Measurements from ENCODE around the gene CHCHD5. TPM values are rescaled to one million over a fixed set of nuclear protein-coding genes. Genes with fewer than 3 reads are reported as not detected.

Gene CHCHD5
- total RNA-seq, 1 experiment from 2014 or later = 33.2 TPM

DNA sequence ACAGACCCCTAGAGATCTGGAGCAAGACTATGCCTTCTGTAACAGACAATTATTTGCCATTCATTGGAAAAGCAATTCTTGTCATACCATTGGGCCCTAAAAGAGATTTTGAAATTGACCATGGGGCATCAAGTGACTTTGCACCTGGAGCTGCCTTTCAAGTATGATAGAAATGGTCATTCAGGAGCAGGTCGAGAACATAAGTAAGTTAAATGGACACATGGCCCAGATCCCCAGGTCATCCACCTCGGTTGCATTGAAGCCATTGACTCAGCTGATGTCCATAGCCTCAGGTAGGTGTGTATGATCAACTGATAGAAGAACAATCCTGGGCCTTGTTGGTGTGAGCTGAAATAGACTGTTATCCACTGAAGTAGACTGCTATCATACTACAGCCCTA is 19.3 kb downstream of the CHCHD5 start (continued):
- TF ChIP-seq SMAD3 (CRISPR knock-in tag; IDR thresholded peaks at IDR 0.05; ENCODE audit: borderline replicate concordance) = no peak

DNA sequence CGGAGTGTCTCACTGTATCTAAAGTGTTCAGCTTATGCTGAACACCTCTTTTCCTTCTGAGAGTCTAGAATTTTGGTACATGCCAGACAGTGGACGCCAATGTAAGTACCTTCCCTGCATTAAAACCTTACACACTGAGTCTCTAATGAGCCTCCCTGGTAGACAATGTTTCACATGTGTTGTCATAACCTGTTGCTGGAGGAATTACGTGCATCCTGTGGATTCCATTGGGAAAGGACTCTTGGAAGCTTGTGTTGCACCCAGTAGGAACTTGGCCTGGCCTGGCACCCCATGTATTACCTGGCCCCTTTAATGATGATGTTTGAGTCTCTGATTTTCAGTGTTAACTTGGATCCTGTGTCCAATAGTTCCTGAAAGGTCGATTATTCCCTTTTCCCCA is 20.5 kb downstream of the CHCHD5 start:
- peaks cover 6% of the 10 kb centered on the region for H3K9me3 Mint-ChIP-seq
- ChIA-PET POLR2A (no interaction called here), CTCF (interaction anchor here (0.8 to 2.9 kb wide), 2 partner anchors 40 to 86 kb away, joined by 3 to 11 read pairs; partner anchors contain the start of gene SLC20A1)
- TF ChIP-seq, protein P1, sequence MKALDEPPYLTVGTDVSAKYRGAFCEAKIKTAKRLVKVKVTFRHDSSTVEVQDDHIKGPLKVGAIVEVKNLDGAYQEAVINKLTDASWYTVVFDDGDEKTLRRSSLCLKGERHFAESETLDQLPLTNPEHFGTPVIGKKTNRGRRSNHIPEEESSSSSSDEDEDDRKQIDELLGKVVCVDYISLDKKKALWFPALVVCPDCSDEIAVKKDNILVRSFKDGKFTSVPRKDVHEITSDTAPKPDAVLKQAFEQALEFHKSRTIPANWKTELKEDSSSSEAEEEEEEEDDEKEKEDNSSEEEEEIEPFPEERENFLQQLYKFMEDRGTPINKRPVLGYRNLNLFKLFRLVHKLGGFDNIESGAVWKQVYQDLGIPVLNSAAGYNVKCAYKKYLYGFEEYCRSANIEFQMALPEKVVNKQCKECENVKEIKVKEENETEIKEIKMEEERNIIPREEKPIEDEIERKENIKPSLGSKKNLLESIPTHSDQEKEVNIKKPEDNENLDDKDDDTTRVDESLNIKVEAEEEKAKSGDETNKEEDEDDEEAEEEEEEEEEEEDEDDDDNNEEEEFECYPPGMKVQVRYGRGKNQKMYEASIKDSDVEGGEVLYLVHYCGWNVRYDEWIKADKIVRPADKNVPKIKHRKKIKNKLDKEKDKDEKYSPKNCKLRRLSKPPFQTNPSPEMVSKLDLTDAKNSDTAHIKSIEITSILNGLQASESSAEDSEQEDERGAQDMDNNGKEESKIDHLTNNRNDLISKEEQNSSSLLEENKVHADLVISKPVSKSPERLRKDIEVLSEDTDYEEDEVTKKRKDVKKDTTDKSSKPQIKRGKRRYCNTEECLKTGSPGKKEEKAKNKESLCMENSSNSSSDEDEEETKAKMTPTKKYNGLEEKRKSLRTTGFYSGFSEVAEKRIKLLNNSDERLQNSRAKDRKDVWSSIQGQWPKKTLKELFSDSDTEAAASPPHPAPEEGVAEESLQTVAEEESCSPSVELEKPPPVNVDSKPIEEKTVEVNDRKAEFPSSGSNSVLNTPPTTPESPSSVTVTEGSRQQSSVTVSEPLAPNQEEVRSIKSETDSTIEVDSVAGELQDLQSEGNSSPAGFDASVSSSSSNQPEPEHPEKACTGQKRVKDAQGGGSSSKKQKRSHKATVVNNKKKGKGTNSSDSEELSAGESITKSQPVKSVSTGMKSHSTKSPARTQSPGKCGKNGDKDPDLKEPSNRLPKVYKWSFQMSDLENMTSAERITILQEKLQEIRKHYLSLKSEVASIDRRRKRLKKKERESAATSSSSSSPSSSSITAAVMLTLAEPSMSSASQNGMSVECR (CRISPR knock-in tag; IDR thresholded peaks at IDR 0.05; ENCODE audit: borderline replicate concordance) = no peak
- TF ChIP-seq, protein P2, sequence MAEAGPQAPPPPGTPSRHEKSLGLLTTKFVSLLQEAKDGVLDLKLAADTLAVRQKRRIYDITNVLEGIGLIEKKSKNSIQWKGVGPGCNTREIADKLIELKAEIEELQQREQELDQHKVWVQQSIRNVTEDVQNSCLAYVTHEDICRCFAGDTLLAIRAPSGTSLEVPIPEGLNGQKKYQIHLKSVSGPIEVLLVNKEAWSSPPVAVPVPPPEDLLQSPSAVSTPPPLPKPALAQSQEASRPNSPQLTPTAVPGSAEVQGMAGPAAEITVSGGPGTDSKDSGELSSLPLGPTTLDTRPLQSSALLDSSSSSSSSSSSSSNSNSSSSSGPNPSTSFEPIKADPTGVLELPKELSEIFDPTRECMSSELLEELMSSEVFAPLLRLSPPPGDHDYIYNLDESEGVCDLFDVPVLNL (CRISPR knock-in tag; IDR thresholded peaks at IDR 0.05; ENCODE audit: borderline replicate concordance, low read depth) = no peak
- no peak for TF ChIP-seq NR3C1 (CRISPR knock-in tag; conservative IDR thresholded peaks at IDR 0.05; ENCODE audit: low read depth)
- TF ChIP-seq, protein P3, sequence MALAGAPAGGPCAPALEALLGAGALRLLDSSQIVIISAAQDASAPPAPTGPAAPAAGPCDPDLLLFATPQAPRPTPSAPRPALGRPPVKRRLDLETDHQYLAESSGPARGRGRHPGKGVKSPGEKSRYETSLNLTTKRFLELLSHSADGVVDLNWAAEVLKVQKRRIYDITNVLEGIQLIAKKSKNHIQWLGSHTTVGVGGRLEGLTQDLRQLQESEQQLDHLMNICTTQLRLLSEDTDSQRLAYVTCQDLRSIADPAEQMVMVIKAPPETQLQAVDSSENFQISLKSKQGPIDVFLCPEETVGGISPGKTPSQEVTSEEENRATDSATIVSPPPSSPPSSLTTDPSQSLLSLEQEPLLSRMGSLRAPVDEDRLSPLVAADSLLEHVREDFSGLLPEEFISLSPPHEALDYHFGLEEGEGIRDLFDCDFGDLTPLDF (CRISPR knock-in tag; IDR thresholded peaks at IDR 0.05) = no peak
- TF ChIP-seq ZNF671 (CRISPR knock-in tag; IDR thresholded peaks at IDR 0.05) = no peak
- H3K36me3 Mint-ChIP-seq = no peaks in the 10 kb centered on the region
- ATAC-seq (no peak), DNase-seq (ENCODE audit: low spot score) (no peak)
- no peak overlapping the region for H3K27ac Mint-ChIP-seq
- no peak overlapping the region for H3K4me3 Mint-ChIP-seq
- peaks cover under 1% of the 10 kb centered on the region; the same call in 1 of the 2 replicates for H3K27me3 Mint-ChIP-seq (ENCODE audit: low read depth)
- peaks cover 2% of the 10 kb centered on the region; the same call in 1 of the 2 replicates for H3K4me1 Mint-ChIP-seq

DNA sequence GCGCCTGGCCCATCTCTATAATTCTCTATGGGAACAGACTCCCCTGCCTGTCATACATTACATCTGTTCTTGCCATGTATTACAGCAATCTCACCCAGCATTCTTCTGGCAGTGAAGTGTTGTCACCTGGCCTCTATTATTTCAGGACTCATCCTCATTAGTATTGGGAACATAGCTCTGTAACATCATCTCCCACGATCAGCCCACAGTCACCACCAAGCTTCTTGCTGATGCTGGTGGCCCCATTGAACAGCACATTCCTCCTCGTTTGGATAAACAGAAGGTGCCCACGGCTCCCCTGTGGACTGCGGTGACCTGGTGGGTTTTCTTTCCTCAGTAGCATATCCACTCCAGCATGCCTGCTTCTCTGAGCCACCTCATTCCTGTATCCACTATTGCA is 21.5 kb downstream of the CHCHD5 start:
- ATAC-seq (no peak), DNase-seq (ENCODE audit: low spot score) (no peak)
- no peak overlapping the region for H3K4me3 Mint-ChIP-seq
- H3K4me1 Mint-ChIP-seq = no peaks in the 10 kb centered on the region
- POLR2A ChIA-PET = interaction anchor here (0.8 kb wide), 1 partner anchor 39 kb away, joined by 3 read pairs; the partner anchor contains the start of gene SLC20A1
- CTCF ChIA-PET = interaction anchor here (1.4 to 2.9 kb wide), 3 partner anchors 39 to 336 kb away, joined by 5 to 12 read pairs (median 11); partner anchors contain the start of gene SLC20A1
- no peaks in the 10 kb centered on the region for H3K36me3 Mint-ChIP-seq
- H3K27ac Mint-ChIP-seq = no peak overlapping the region
- peaks cover 11% of the 10 kb centered on the region for H3K9me3 Mint-ChIP-seq
- H3K27me3 Mint-ChIP-seq (ENCODE audit: low read depth) = peaks cover 9% of the 10 kb centered on the region; the same call in 1 of the 2 replicates
- TF ChIP-seq, protein P4, sequence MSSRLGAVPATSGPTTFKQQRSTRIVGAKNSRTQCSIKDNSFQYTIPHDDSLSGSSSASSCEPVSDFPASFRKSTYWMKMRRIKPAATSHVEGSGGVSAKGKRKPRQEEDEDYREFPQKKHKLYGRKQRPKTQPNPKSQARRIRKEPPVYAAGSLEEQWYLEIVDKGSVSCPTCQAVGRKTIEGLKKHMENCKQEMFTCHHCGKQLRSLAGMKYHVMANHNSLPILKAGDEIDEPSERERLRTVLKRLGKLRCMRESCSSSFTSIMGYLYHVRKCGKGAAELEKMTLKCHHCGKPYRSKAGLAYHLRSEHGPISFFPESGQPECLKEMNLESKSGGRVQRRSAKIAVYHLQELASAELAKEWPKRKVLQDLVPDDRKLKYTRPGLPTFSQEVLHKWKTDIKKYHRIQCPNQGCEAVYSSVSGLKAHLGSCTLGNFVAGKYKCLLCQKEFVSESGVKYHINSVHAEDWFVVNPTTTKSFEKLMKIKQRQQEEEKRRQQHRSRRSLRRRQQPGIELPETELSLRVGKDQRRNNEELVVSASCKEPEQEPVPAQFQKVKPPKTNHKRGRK (CRISPR knock-in tag; IDR thresholded peaks at IDR 0.05; ENCODE audit: borderline replicate concordance) = no peak
- TF ChIP-seq, protein P5, sequence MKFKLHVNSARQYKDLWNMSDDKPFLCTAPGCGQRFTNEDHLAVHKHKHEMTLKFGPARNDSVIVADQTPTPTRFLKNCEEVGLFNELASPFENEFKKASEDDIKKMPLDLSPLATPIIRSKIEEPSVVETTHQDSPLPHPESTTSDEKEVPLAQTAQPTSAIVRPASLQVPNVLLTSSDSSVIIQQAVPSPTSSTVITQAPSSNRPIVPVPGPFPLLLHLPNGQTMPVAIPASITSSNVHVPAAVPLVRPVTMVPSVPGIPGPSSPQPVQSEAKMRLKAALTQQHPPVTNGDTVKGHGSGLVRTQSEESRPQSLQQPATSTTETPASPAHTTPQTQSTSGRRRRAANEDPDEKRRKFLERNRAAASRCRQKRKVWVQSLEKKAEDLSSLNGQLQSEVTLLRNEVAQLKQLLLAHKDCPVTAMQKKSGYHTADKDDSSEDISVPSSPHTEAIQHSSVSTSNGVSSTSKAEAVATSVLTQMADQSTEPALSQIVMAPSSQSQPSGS (CRISPR knock-in tag; IDR thresholded peaks at IDR 0.05; ENCODE audit: borderline replicate concordance, low read depth) = no peak
- no peak for TF ChIP-seq TP53 (CRISPR knock-in tag; IDR thresholded peaks at IDR 0.05)
- TF ChIP-seq SP1 (CRISPR knock-in tag; conservative IDR thresholded peaks at IDR 0.05) = no peak
- TF ChIP-seq SMAD3 (CRISPR knock-in tag; IDR thresholded peaks at IDR 0.05; ENCODE audit: borderline replicate concordance) = no peak
- TF ChIP-seq, protein P6, sequence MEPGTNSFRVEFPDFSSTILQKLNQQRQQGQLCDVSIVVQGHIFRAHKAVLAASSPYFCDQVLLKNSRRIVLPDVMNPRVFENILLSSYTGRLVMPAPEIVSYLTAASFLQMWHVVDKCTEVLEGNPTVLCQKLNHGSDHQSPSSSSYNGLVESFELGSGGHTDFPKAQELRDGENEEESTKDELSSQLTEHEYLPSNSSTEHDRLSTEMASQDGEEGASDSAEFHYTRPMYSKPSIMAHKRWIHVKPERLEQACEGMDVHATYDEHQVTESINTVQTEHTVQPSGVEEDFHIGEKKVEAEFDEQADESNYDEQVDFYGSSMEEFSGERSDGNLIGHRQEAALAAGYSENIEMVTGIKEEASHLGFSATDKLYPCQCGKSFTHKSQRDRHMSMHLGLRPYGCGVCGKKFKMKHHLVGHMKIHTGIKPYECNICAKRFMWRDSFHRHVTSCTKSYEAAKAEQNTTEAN (CRISPR knock-in tag; IDR thresholded peaks at IDR 0.05) = no peak
- TF ChIP-seq TCF7 (CRISPR knock-in tag; IDR thresholded peaks at IDR 0.05; ENCODE audit: low read depth) = no peak
- TF ChIP-seq CREM (CRISPR knock-in tag; IDR thresholded peaks at IDR 0.05) = no peak
- no peak for TF ChIP-seq GRHL2 (CRISPR knock-in tag; IDR thresholded peaks at IDR 0.05; ENCODE audit: insufficient replicate concordance, severe bottlenecking)
- TF ChIP-seq, protein P7, sequence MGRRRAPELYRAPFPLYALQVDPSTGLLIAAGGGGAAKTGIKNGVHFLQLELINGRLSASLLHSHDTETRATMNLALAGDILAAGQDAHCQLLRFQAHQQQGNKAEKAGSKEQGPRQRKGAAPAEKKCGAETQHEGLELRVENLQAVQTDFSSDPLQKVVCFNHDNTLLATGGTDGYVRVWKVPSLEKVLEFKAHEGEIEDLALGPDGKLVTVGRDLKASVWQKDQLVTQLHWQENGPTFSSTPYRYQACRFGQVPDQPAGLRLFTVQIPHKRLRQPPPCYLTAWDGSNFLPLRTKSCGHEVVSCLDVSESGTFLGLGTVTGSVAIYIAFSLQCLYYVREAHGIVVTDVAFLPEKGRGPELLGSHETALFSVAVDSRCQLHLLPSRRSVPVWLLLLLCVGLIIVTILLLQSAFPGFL (CRISPR knock-in tag; IDR thresholded peaks at IDR 0.05; ENCODE audit: borderline replicate concordance) = no peak
- TF ChIP-seq CBFB (CRISPR knock-in tag; IDR thresholded peaks at IDR 0.05; ENCODE audit: low read depth) = no peak
- no peak for TF ChIP-seq ZNF423 (CRISPR knock-in tag; IDR thresholded peaks at IDR 0.05)
- no peak for TF ChIP-seq ZNF232 (CRISPR knock-in tag; IDR thresholded peaks at IDR 0.05)
- TF ChIP-seq SOX15 (CRISPR knock-in tag; IDR thresholded peaks at IDR 0.05) = no peak

Measured in WTC11 (cell line).